NCI-H460 (cell line): ENCODE measurements around the gene CYP2C18. TPM values are rescaled to one million over a fixed set of nuclear protein-coding genes. Genes with fewer than 3 reads are reported as not detected.
"Not testable (repeated sequence)": the region's sequence is repeated elsewhere in the genome, so short reads cannot be mapped to it uniquely, and the experiment has no call there.

Source experiments
- DNase-seq: peaks from one replicate; pipeline ENCODE4 v3.0.0-alpha.2; 2016; ENCODE audit warnings: low read depth; ENCODE audit errors: extremely low read depth
- total RNA-seq: library from RNA; depleted of rRNA; stranded (reverse); fragments of >200 nt; shearing (Covaris generic); gene quantifications from 2 replicates; pipeline ENCODE4 v1.2.3, GENCODE V29; 2014; rRNA removed

The CYP2C18 gene
- total RNA-seq, 1 experiment from 2014 or later: not detected

DNA sequence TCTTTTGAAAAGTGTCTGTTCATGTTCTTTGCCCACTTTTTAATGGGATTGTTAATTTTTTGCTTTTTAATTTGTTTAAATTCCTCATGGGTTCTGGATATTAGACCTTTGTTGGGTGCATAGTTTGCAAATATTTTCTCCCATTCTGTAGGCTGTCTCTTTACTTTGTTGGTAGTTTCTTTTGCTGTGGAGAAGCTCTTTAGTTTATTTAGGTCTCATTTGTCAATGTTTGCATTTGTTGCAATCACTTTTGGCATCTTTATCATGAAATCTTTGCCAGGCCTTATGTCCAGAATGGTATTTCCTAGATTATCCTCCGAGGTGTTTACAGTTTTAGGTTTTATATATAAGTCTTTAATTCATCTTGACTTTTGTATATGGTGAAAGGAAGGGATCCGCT, 55.1 kb downstream of the CYP2C18 start:
- no peak for DNase-seq

DNA sequence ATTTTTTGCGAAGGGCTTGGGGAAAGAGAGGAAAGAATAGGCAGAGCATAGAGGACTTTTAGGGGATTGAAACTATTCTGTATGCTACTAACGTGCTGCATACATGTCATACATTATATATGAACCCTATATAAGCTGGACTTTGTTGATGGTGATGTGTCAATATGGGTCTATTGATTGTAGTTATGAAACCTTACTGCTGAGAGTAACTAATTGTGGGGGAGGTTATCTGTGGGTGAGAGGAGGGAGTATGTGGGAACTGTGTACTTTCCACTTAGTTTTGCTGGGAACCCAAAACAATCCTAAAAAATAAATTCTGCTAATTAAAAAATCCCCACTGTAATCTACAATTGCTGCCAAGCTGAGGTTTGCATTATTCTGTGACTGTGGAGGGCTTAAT, 63.6 kb downstream of the CYP2C18 start:
- DNase-seq: no peak

DNA sequence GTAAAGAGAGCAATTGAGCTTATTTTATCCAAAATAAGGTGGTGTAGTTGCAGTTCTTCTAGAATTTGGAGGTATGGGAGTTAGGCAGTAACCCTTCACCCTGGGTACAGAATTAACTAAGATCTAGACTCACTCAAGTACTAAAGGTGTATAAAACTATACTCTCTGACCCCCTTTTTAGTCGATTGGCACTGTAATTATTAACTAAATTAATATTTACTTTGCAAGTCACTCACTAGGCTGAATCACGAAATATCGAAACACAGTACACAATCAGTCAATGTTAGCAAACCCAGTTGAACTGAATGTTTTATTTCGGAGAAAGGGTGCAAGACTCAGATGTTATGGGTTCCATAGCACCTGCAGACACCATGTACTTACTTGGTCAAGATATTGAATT, 64.3 kb downstream of the CYP2C18 start:
- no peak for DNase-seq

DNA sequence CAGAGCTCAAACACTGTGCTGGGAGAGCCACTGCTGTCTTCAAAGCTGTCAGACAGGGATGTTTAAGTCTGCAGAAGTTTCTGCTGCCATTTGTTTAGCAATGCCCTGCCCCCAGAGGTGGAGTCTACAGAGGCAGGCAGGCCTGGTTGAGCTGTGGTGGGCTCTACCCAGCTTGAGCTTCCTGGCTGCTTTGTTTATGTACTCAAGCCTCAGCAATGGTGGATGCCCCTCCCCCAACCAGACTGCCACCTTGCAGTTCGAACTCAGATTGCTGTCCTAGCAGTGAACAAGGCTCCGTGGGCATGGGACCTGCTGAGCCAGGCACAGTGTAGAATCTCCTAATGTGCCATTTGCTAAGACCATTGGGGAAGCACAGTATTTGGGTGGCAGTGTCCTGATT, 74.4 kb downstream of the CYP2C18 start:
- DNase-seq: no peak

DNA sequence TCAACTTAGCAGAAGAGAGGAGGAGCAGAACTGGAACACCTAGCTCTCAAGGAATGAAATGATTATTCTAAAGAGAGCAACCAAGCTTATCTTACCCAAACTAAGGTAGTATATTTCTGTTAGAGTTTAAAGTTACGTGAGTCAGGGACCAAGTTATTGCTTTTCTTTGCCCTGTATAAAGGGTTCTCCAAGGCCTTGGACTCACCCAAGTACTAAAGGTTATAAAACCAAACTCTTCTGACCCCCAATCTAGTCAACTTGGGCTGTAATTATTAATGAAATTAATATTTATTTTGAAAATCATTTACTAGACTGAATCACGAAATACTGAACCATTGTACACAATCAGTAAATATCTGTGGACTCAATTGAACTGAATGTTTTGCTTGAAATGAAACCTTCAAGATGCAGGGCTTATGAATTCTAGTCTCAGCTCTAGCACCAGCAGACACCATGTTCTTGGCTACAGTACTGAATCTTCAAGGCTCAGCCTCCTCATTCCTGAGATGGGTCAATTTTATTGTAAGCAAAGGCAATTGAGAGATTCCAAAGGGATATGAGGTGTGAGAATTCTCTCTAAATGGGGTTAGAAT, 77.2 kb downstream of the CYP2C18 start:
- DNase-seq: no peak

DNA sequence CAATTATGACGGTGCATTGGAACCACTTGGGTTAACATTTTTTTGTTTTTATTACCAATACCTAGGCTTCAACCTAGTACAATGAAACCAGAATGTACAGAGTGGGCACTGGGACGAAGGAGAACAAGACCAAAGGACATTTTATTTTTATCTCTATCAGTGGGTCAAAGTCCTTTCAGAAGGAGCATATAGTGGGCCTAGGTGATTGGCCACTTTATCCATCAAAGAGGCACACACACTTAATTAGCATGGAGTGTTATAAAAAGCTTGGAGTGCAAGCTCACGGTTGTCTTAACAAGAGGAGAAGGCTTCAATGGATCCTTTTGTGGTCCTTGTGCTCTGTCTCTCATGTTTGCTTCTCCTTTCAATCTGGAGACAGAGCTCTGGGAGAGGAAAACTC, 78.9 kb downstream of the CYP2C18 start, which contains the start of gene CYP2C19:
CYP2C19 (plus strand) TSS at position 289 of the 400 bp plus-strand sequence; CDS start at position 314, 25 bp downstream.
- no peak for DNase-seq

DNA sequence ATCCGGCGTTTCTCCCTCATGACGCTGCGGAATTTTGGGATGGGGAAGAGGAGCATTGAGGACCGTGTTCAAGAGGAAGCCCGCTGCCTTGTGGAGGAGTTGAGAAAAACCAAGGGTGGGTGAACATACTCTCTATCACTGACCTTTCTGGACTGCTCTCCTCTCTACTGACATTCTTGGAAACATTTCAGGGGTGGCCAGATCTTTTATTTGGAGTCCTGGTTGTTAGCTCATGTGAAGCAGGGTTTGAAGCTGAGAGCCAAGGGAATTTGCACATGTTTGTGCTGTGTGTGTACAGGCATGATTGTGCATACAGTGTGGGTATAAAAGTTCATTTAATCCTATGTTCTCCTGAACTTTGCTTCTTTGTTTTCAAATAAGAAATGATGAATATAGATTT, 91.9 kb downstream of the CYP2C18 start:
- DNase-seq: not testable (repeated sequence)

DNA sequence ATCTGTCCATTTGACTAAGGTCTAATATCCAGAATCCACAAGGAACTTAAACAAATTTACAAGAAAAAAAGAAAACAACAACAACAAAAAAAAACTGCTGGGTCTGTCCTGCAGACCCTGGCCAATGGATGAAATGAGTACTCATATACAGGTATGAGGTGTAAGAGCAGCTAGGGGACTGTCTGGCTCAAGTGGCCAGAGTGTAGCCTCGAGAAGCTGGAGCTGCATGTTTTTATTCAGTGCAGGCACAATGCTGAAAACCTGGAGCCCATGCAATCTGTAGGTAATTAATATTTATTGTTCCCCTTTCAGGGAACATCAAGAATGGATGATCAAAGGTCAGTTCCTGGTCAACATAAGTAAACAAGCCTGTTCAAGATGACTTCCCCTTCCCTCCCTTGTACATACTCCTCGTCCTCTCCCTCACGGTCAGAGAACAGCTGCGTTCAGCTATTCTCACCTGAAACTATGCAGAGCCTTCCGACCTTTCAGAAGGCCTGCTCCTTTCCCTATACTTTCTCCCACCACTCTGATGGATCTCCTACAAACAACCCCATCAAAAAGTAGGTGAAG, 94.4 kb downstream of the CYP2C18 start:
- DNase-seq: no peak

DNA sequence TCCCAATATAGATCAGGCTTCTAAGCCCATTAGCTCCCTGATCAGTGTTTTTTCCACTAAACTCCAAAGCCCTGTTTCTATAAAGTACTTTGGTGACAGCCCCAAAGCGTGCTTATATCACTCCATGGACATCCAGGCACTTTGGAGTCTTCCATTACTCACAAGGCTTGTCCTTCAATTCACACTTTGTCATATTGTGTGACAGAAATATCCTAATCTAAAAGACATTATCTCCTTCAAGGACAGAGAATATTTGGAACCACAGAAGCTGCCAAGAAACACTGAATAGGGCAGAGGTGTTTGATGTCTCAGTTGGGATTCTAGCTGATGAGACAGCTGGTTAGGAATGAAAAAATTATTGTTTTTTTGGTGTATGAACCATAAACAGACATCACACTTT, 97.3 kb downstream of the CYP2C18 start:
- no peak for DNase-seq

DNA sequence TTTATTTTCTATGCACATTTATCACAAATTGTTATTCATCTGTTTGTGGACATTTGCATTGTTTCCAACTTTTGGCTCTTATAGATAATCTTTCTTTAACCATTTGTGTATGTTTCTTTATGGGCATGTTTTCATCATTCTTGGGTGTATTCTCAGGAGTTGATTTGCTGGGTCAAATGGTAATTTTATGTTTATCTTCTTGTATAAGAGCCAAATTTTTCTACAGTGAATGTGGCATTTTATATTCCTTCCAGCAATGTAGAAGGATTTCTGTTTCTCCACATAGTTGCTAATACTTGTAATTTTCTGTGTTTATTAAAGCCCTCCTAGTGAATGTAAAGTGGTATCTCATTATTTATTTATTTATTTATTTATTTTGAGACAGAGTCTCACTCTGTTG, 100.7 kb downstream of the CYP2C18 start:
- no peak for DNase-seq

DNA sequence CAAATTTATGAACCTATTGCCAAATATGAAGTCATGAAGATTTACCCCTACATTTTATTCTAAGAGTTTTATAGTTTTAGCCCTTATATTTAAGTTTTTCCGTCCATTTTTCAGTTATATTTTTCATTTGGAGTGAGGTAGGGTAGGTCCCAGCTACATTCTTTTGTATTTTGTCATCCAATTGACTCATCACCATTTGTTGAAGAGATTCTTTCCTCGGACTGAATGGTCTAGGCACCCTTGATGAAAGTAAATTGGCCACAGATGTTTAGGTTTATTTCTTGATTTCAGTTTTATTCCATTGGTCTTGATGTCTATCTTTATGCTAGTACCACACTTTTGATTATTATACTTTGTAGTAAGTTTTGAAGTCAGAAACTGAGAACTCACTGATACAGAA, 101.7 kb downstream of the CYP2C18 start:
- no peak for DNase-seq

Other genes starting within 250 kb of the CYP2C18 start
- gene HELLS, start 137.9 kb upstream of the CYP2C18 start, total RNA-seq: 29.8 and 35.8 TPM in 2 replicates
- gene CYP2C19, start 79.0 kb downstream of the CYP2C18 start, total RNA-seq: not detected in 2 replicates